ENCODE data around the gene ST3GAL3. TPM values are rescaled to one million over a fixed set of nuclear protein-coding genes. Genes with fewer than 3 reads are reported as not detected.

Gene ST3GAL3
- total and polyA plus RNA-seq, 2 of the 13 experiments (the other 11 are each of a cell fraction or from before 2014, with no cell fraction given), result 5.1 to 8.1 TPM

DNA sequence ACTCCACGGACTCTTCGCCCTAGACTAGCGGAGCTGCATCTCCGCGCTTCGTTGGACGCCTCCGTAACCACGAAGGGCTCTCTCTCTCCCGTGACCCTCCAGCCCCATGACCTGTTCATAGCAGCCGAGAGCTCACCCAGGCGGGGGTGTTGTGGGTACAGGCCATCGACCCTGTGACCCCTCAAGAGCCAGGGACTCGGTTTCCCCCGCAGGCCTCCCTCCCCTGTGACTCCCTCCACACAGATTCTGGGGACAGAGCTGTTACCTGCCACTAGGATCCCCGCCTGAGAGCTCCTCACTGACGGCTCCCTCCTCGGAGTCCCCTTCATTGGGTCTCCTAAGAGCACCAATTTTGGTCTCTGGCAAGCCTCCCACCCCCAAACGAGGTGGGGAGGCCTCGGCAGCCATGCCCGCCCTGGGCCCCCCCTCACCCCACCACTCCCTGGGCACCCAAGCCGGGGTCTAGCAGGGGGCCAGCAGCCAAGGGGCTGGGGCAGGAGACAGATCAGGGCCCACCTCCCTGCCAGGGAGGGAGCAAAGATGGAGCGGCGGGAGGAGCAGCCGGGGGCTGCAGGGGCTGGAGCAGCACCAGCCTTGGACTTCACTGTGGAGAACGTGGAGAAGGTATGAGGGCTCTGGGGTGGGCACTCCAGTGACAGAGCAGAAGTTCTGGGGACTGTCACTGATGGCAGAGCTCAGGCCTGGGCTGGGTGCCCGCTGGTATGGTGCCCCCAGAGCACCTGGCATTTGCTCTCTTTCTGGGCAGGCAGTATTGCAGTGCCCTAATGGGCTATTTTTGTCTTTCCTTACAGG lies 239.9 kb downstream of the ST3GAL3 start (continued):
- TF ChIP-seq ZNF142 (CRISPR knock-in tag; IDR thresholded peaks at IDR 0.05), result no peak
- TF ChIP-seq ZNF484 (CRISPR knock-in tag; IDR thresholded peaks at IDR 0.05; ENCODE audit: borderline replicate concordance, low read depth), result no peak
- TF ChIP-seq, protein P1, sequence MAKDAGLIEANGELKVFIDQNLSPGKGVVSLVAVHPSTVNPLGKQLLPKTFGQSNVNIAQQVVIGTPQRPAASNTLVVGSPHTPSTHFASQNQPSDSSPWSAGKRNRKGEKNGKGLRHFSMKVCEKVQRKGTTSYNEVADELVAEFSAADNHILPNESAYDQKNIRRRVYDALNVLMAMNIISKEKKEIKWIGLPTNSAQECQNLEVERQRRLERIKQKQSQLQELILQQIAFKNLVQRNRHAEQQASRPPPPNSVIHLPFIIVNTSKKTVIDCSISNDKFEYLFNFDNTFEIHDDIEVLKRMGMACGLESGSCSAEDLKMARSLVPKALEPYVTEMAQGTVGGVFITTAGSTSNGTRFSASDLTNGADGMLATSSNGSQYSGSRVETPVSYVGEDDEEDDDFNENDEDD (CRISPR knock-in tag; IDR thresholded peaks at IDR 0.05; ENCODE audit: borderline replicate concordance), result no peak
- no peak for TF ChIP-seq ZNF775 (CRISPR knock-in tag; IDR thresholded peaks at IDR 0.05; ENCODE audit: borderline replicate concordance)
- TF ChIP-seq ZNF414 (CRISPR knock-in tag; IDR thresholded peaks at IDR 0.05), result no peak
- no peak for TF ChIP-seq ZNF337 (CRISPR knock-in tag; IDR thresholded peaks at IDR 0.05; ENCODE audit: borderline replicate concordance, low read depth)
- TF ChIP-seq PHF8 (CRISPR knock-in tag; IDR thresholded peaks at IDR 0.05), result no peak
- TF ChIP-seq, protein P2, sequence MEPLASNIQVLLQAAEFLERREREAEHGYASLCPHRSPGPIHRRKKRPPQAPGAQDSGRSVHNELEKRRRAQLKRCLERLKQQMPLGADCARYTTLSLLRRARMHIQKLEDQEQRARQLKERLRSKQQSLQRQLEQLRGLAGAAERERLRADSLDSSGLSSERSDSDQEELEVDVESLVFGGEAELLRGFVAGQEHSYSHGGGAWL (CRISPR knock-in tag; IDR thresholded peaks at IDR 0.05), result no peak
- TF ChIP-seq NFYC (CRISPR knock-in tag; IDR thresholded peaks at IDR 0.05), result no peak
- no peak for TF ChIP-seq MAFF (IDR thresholded peaks at IDR 0.05; ENCODE audit: low read depth, low read length)
- no peak for TF ChIP-seq LCORL (IDR thresholded peaks at IDR 0.05)
- TF ChIP-seq LCORL (CRISPR knock-in tag; IDR thresholded peaks at IDR 0.05), result no peak
- TF ChIP-seq ZFP1 (CRISPR knock-in tag; IDR thresholded peaks at IDR 0.05), result no peak
- no peak for TF ChIP-seq REPIN1 (CRISPR knock-in tag; IDR thresholded peaks at IDR 0.05; ENCODE audit: borderline replicate concordance, low read depth)
- TF ChIP-seq ZNF335 (CRISPR knock-in tag; IDR thresholded peaks at IDR 0.05), result no peak
- 0 out of 2 replicates have a peak, but pooled peaks have one; percentile 33 for TF ChIP-seq TOPORS (CRISPR knock-in tag; IDR thresholded peaks at IDR 0.05)
- no peak for TF ChIP-seq ZNF672 (CRISPR knock-in tag; IDR thresholded peaks at IDR 0.05)
- TF ChIP-seq, protein P3, sequence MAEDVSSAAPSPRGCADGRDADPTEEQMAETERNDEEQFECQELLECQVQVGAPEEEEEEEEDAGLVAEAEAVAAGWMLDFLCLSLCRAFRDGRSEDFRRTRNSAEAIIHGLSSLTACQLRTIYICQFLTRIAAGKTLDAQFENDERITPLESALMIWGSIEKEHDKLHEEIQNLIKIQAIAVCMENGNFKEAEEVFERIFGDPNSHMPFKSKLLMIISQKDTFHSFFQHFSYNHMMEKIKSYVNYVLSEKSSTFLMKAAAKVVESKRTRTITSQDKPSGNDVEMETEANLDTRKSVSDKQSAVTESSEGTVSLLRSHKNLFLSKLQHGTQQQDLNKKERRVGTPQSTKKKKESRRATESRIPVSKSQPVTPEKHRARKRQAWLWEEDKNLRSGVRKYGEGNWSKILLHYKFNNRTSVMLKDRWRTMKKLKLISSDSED (CRISPR knock-in tag; IDR thresholded peaks at IDR 0.05), result no peak
- TF ChIP-seq MED1 (CRISPR knock-in tag; IDR thresholded peaks at IDR 0.05), result no peak

Data from HepG2 (cell line).